ENCODE measurements around the gene CLDN18. TPM values are rescaled to one million over a fixed set of nuclear protein-coding genes. Genes with fewer than 3 reads are reported as not detected.

CLDN18 gene
- total and polyA plus RNA-seq, 4 donors = 0.06 TPM; not detected in 3

DNA sequence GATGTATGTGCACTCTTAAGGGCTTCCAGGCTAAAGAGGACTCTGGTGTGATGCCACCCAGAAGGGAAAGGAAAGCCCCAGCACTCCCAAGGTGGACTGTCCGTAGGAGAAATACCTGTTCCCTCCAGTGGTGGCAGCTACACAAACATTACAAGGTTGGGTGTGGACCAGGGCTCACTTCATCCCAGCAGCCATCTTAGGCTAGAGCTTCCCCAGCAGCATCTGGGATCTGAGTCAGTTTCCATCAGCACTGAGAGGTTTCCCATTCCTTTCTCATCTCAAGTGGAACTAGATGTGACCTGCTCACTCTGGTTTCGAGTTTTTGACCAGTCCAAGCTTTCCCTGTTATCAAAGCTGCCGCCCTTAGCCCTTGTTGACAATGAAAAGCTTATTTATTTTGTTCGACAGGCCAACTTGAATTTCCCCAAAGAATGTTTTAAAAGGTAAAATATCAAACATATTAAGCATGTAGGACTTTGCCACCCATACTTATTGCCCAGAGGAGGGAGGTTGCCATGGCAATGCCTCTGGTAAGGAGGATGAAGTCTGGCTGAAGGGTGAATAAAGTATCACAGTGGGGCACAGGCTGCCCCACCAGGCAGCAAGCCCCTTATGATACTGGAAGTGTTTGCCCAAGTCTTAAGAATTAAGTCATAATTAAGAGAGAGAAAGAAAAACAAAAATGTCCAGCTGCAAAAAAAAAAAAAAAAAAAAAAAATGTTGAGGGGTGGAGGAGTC lies 28.9 kb downstream of the CLDN18 start:
- no peaks in the 10 kb centered on the region for H3K36me3 ChIP-seq (ENCODE audit: control insufficient read depth in 4 of 4, insufficient read depth in 3 of 4, low read depth in 1 of 4, low read length in 3 of 4)
- no peak overlapping the region for H3K4me3 ChIP-seq (ENCODE audit: low read depth in 1 of 3, low read length in 3 of 3)
- H3K4me1 ChIP-seq (ENCODE audit: control insufficient read depth in 4 of 4, insufficient read depth in 4 of 4, low read length in 3 of 4) = no peaks in the 10 kb centered on the region
- no peak overlapping the region for H3K27ac ChIP-seq (ENCODE audit: low read depth in 1 of 2, low read length in 2 of 2)
- TF ChIP-seq HNF4G (IDR thresholded peaks at IDR 0.05) (no peak), SP1 (IDR thresholded peaks at IDR 0.05) (no peak)
- TF ChIP-seq, protein P1, sequence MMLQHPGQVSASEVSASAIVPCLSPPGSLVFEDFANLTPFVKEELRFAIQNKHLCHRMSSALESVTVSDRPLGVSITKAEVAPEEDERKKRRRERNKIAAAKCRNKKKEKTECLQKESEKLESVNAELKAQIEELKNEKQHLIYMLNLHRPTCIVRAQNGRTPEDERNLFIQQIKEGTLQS (IDR thresholded peaks at IDR 0.05) = no peak
- 84% methylated on average over 4 of the region's 4 CpGs for WGBS
- DNase-seq (ENCODE audit: low spot score) = no peak
- H3K9ac ChIP-seq (ENCODE audit: low read depth in 1 of 2, low read length in 2 of 2) = no peak overlapping the region
- peaks cover 0 to 4% (median 0%) of the 10 kb centered on the region in 4 donors for H3K27me3 ChIP-seq (ENCODE audit: control insufficient read depth in 4 of 4, insufficient read depth in 4 of 4, low read length in 3 of 4)
- H3K9me3 ChIP-seq (ENCODE audit: control insufficient read depth in 4 of 4, low read length in 3 of 4) = no peaks in the 10 kb centered on the region

DNA sequence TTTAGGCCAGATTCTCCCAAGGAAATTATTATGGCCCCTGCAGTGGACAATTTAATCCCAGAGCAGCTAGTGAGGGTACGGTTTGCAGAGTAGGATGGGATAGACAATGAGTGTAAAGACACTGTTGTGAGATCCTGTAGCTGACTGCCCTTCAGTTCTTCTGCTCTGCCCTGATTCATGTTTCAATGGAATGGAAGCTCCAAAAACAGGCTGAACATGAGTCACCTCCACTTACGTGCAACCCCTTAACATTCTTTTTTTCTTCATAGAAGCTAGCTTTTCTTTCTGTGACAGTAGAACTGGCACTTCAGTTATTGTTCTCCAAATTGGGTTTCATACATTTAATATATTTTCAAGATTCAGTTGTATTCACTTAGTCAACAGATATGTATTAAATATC lies 32.1 kb downstream of the CLDN18 start:
- peaks cover 0 to 4% (median 0%) of the 10 kb centered on the region in 4 donors for H3K27me3 ChIP-seq (ENCODE audit: control insufficient read depth in 4 of 4, insufficient read depth in 4 of 4, low read length in 3 of 4)
- no peak for DNase-seq (ENCODE audit: low spot score)
- no peak overlapping the region for H3K9ac ChIP-seq (ENCODE audit: low read depth in 1 of 2, low read length in 2 of 2)
- no peak overlapping the region for H3K4me3 ChIP-seq (ENCODE audit: low read depth in 1 of 3, low read length in 3 of 3)
- TF ChIP-seq TAF1 (conservative IDR thresholded peaks at IDR 0.05) (no peak), EGR1 (IDR thresholded peaks at IDR 0.05; ENCODE audit: low read depth in 2 of 2) (no peak), JUND (IDR thresholded peaks at IDR 0.05) (no peak), FOXA1 (IDR thresholded peaks at IDR 0.05) (no peak), GABPA (IDR thresholded peaks at IDR 0.05 in 1 of 2, conservative IDR thresholded peaks at IDR 0.05 in 1 of 2) (no peak), RXRA (IDR thresholded peaks at IDR 0.05) (no peak), YY1 (IDR thresholded peaks at IDR 0.05) (no peak)
- 80% methylated on average over 2 of the region's 2 CpGs for WGBS
- no peak overlapping the region for H3K27ac ChIP-seq (ENCODE audit: low read depth in 1 of 2, low read length in 2 of 2)
- H3K36me3 ChIP-seq (ENCODE audit: control insufficient read depth in 4 of 4, insufficient read depth in 3 of 4, low read depth in 1 of 4, low read length in 3 of 4) = no peaks in the 10 kb centered on the region
- no peaks in the 10 kb centered on the region for H3K4me1 ChIP-seq (ENCODE audit: control insufficient read depth in 4 of 4, insufficient read depth in 4 of 4, low read length in 3 of 4)
- no peaks in the 10 kb centered on the region for H3K9me3 ChIP-seq (ENCODE audit: control insufficient read depth in 4 of 4, low read length in 3 of 4)

DNA sequence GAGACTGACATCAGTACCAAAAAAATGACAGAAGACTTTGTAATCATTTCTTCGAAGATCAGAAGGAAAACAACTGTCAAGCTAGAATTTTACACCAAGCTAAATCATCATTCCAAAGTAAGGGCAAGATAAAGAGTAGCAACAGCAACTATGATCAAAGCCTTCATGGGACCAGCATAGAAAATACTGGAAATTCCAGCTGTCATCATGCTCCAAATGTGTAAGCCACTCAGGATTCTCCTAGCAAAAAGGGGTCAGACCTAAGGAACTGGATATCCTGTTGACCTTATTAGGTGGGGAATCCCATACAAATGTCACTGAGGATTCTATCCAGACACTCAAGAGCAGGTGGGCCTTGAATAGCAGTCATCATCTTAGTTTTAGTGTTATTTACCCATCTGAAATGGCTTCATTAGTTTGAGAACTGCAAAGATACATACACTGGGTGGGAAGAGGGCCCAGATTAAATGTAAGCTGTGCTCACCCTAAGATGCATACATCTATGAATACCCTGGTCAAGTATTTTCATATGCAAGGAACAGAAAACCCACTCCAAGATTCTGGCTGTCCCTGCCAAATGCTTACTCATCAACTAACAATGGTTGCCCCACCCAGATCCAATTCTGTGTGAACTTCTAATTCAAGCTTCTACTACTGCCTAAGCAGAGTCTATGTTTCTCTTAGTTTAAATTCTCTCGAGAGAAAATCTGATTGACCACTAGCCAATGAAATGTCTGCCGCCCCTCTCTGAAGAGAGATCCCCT lies 33.5 kb downstream of the CLDN18 start:
- Histone ChIP-seq H3K36me3 (ENCODE audit: control insufficient read depth in 4 of 4, insufficient read depth in 3 of 4, low read depth in 1 of 4, low read length in 3 of 4) (no peaks in the 10 kb centered on the region), H3K9me3 (ENCODE audit: control insufficient read depth in 4 of 4, low read length in 3 of 4) (no peaks in the 10 kb centered on the region), H3K27ac (ENCODE audit: low read depth in 1 of 2, low read length in 2 of 2) (no peak overlapping the region), H3K4me3 (ENCODE audit: low read depth in 1 of 3, low read length in 3 of 3) (no peak overlapping the region), H3K4me1 (ENCODE audit: control insufficient read depth in 4 of 4, insufficient read depth in 4 of 4, low read length in 3 of 4) (no peaks in the 10 kb centered on the region), H3K27me3 (ENCODE audit: control insufficient read depth in 4 of 4, insufficient read depth in 4 of 4, low read length in 3 of 4) (peaks cover 0 to 4% (median 0%) of the 10 kb centered on the region in 4 donors), H3K9ac (ENCODE audit: low read depth in 1 of 2, low read length in 2 of 2) (no peak overlapping the region)
- 80% methylated on average over 3 of the region's 3 CpGs for WGBS
- no peak for DNase-seq (ENCODE audit: low spot score)
- TF ChIP-seq YY1 (IDR thresholded peaks at IDR 0.05) (no peak), SP1 (IDR thresholded peaks at IDR 0.05) (no peak), FOXA2 (IDR thresholded peaks at IDR 0.05) (no peak), RAD21 (IDR thresholded peaks at IDR 0.05) (no peak), HNF4G (IDR thresholded peaks at IDR 0.05) (no peak), GABPA (IDR thresholded peaks at IDR 0.05 in 1 of 2, conservative IDR thresholded peaks at IDR 0.05 in 1 of 2) (no peak), NR2F2 (IDR thresholded peaks at IDR 0.05) (no peak), EGR1 (IDR thresholded peaks at IDR 0.05; ENCODE audit: low read depth in 2 of 2) (no peak), TAF1 (conservative IDR thresholded peaks at IDR 0.05) (no peak), RXRA (IDR thresholded peaks at IDR 0.05) (no peak), JUND (IDR thresholded peaks at IDR 0.05) (no peak), FOXA1 (IDR thresholded peaks at IDR 0.05) (no peak), HNF4A (conservative IDR thresholded peaks at IDR 0.05) (no peak)
- TF ChIP-seq, protein P2, sequence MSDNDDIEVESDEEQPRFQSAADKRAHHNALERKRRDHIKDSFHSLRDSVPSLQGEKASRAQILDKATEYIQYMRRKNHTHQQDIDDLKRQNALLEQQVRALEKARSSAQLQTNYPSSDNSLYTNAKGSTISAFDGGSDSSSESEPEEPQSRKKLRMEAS (IDR thresholded peaks at IDR 0.05) = no peak
- TF ChIP-seq, protein P1 (IDR thresholded peaks at IDR 0.05) = no peak
- TF ChIP-seq, protein P3, sequence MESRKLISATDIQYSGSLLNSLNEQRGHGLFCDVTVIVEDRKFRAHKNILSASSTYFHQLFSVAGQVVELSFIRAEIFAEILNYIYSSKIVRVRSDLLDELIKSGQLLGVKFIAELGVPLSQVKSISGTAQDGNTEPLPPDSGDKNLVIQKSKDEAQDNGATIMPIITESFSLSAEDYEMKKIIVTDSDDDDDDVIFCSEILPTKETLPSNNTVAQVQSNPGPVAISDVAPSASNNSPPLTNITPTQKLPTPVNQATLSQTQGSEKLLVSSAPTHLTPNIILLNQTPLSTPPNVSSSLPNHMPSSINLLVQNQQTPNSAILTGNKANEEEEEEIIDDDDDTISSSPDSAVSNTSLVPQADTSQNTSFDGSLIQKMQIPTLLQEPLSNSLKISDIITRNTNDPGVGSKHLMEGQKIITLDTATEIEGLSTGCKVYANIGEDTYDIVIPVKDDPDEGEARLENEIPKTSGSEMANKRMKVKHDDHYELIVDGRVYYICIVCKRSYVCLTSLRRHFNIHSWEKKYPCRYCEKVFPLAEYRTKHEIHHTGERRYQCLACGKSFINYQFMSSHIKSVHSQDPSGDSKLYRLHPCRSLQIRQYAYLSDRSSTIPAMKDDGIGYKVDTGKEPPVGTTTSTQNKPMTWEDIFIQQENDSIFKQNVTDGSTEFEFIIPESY (IDR thresholded peaks at IDR 0.05) = no peak
- TF ChIP-seq, protein P4, sequence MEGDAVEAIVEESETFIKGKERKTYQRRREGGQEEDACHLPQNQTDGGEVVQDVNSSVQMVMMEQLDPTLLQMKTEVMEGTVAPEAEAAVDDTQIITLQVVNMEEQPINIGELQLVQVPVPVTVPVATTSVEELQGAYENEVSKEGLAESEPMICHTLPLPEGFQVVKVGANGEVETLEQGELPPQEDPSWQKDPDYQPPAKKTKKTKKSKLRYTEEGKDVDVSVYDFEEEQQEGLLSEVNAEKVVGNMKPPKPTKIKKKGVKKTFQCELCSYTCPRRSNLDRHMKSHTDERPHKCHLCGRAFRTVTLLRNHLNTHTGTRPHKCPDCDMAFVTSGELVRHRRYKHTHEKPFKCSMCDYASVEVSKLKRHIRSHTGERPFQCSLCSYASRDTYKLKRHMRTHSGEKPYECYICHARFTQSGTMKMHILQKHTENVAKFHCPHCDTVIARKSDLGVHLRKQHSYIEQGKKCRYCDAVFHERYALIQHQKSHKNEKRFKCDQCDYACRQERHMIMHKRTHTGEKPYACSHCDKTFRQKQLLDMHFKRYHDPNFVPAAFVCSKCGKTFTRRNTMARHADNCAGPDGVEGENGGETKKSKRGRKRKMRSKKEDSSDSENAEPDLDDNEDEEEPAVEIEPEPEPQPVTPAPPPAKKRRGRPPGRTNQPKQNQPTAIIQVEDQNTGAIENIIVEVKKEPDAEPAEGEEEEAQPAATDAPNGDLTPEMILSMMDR (IDR thresholded peaks at IDR 0.05; ENCODE audit: low read depth, low read length, missing input control) = no peak

Data from liver (tissue), 9 donors.